ENCODE measurements around the gene RBM22. TPM values are rescaled to one million over a fixed set of nuclear protein-coding genes. Genes with fewer than 3 reads are reported as not detected.

The RBM22 gene
- total and polyA plus RNA-seq, 2 of the 4 experiments (the other 2 are of a cell fraction), result 26.2 to 34.2 TPM

Other genes starting within 250 kb of the RBM22 start
- 30.3 and 30.5 TPM in 2 replicates for gene NDST1, start 192.9 kb downstream of the RBM22 start, total RNA-seq (2012; rRNA removed)
- 80.4 and 101 TPM in 2 replicates for gene NDST1, start 192.9 kb downstream of the RBM22 start, polyA plus RNA-seq (2012; rRNA removed)
- gene SYNPO, start 60.4 kb downstream of the RBM22 start, total RNA-seq (2012; rRNA removed), result 3.0 and 3.1 TPM in 2 replicates
- 22.6 and 24.8 TPM in 2 replicates for gene SYNPO, start 60.4 kb downstream of the RBM22 start, polyA plus RNA-seq (2012; rRNA removed)
- under 0.01 TPM in 2 replicates for gene MYOZ3, start 39.8 kb downstream of the RBM22 start, total RNA-seq (2012; rRNA removed)
- 0.24 TPM in 2 replicates for gene MYOZ3, start 39.8 kb downstream of the RBM22 start, polyA plus RNA-seq (2012; rRNA removed)
- 50.2 and 56.1 TPM in 2 replicates for gene DCTN4, start 58.0 kb upstream of the RBM22 start, total RNA-seq (2012; rRNA removed)
- 26.6 and 28.1 TPM in 2 replicates for gene DCTN4, start 58.0 kb upstream of the RBM22 start, polyA plus RNA-seq (2012; rRNA removed)
- gene SMIM3, start 77.7 kb upstream of the RBM22 start, total RNA-seq (2012; rRNA removed), result 36.1 and 37.5 TPM in 2 replicates
- 42.6 and 53.4 TPM in 2 replicates for gene SMIM3, start 77.7 kb upstream of the RBM22 start, polyA plus RNA-seq (2012; rRNA removed)
- gene IRGM, start 145.5 kb upstream of the RBM22 start, total RNA-seq (2012; rRNA removed), result not detected in 2 replicates
- not detected in 2 replicates for gene IRGM, start 145.5 kb upstream of the RBM22 start, polyA plus RNA-seq (2012; rRNA removed)
- 6.1 and 7.5 TPM in 2 replicates for gene ZNF300, start 203.9 kb upstream of the RBM22 start, total RNA-seq (2012; rRNA removed)
- gene ZNF300, start 203.9 kb upstream of the RBM22 start, polyA plus RNA-seq (2012; rRNA removed), result 4.2 and 5.2 TPM in 2 replicates

Measured in IMR-90 (cell line).